KOPT-K1 (cell line): ENCODE results near the gene SPTB.

ENCODE experiments used
- H3K27ac ChIP-seq: fragments of 200-600 bp; sonication (generic); 2 replicates; pipeline ENCODE4 v1.5.1; 2016; ENCODE audit warnings: antibody characterized with exemption, mild to moderate bottlenecking, low read depth, low read length; ENCODE audit not compliant: poor library complexity, severe bottlenecking
- H3K36me3 ChIP-seq: fragments of 200-600 bp; sonication (generic); 2 replicates; pipeline ENCODE4 v1.5.1; 2017; ENCODE audit warnings: antibody characterized with exemption, mild to moderate bottlenecking, low read length, moderate library complexity; ENCODE audit not compliant: insufficient read depth
- H3K9me3 ChIP-seq: fragments of 200-600 bp; sonication (generic); 2 replicates; pipeline ENCODE4 v1.5.1; 2017; ENCODE audit warnings: antibody characterized with exemption, low read length, mild to moderate bottlenecking; ENCODE audit not compliant: insufficient read depth, poor library complexity, severe bottlenecking

The SPTB gene

GRCh38 chr14:64846319-64846718 is 33.4 kb downstream of the SPTB start:
- Histone ChIP-seq H3K27ac (no peak overlapping the region), H3K36me3 (no peaks in the 10 kb centered on the region), H3K9me3 (no peaks in the 10 kb centered on the region)

- no peaks in the 10 kb centered on the region for H3K36me3 ChIP-seq
- H3K27ac ChIP-seq = no peak overlapping the region
- no peaks in the 10 kb centered on the region for H3K9me3 ChIP-seq
These were observed 33.8 kb downstream of the SPTB start for GRCh38 chr14:64845878-64846277.

DNA sequence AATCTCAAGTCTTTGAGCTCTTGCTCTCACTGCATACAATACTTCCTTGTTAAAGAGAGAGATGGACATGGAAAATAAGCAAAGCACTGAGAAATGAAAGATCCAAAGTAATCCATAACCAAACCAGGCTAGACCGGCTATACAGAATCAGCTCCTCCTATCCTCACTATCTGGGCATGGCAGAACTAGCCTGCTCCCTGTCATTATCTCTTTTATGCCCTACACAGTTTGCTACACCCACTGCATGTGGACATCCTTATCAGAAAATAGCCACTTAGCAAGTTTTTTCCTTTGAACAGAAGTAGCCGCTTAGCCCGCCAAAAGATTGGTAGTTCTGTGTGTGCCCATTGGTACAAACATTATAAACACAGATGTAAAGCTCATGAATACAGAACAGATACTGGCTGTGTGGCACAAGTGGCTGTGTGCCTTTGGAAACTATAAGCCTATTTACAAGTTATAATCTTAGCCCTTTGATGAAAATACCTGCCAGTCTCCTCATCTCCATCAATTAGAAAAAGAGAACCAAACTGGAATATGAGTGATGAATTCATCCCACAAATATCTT is 34.7 kb downstream of the SPTB start:
- Histone ChIP-seq H3K36me3 (no peaks in the 10 kb centered on the region), H3K27ac (no peak overlapping the region), H3K9me3 (no peaks in the 10 kb centered on the region)

DNA sequence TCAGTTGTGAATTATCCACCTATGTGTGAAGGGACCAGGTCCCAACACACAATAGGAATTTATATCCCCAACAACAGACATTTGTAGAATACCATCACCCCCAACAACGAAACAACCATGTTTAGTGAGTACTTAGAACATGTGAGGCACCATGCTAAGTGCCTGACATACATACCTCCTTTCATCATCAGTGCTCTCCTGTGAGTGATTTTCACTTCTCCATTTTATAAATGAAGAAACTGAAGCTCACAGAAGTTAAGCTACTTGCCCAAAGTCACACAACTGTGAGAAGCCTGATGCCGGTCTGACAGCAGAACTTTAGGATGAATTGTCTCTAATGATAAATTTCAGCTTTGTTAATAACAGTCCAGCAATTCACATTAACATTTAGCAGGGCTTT is 35.4 kb downstream of the SPTB start:
- no peaks in the 10 kb centered on the region for H3K36me3 ChIP-seq
- no peaks in the 10 kb centered on the region for H3K9me3 ChIP-seq
- no peak overlapping the region for H3K27ac ChIP-seq

DNA sequence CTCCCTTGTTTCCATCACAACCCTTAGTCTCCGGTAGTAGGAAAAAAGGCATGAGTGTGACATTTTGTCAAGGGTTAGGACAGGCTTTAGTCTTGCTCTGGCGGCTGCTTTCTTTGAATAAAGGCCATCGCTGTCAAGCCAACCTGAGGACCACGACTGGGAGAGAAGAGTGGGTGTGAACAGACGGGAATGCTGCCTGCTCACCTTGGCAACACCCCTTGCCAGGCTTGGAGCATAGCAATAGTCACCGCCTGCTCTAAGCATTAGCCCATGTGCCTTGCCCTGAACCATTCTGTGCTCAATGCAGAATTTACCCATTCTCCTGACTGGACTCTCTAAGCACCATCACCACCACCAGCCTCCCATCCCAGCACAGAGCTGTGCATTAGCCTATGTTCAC is 36.2 kb downstream of the SPTB start:
- Histone ChIP-seq H3K27ac (no peak overlapping the region), H3K36me3 (no peaks in the 10 kb centered on the region), H3K9me3 (no peaks in the 10 kb centered on the region)

- no peaks in the 10 kb centered on the region for H3K36me3 ChIP-seq
- H3K27ac ChIP-seq = no peak overlapping the region
- no peaks in the 10 kb centered on the region for H3K9me3 ChIP-seq
These were observed 37.6 kb downstream of the SPTB start for GRCh38 chr14:64841772-64842750.

- H3K9me3 ChIP-seq = no peaks in the 10 kb centered on the region
- H3K27ac ChIP-seq = no peak overlapping the region
- no peaks in the 10 kb centered on the region for H3K36me3 ChIP-seq
These were observed 38.5 kb downstream of the SPTB start for GRCh38 chr14:64841121-64841651.

- Histone ChIP-seq H3K9me3 (no peaks in the 10 kb centered on the region), H3K27ac (no peak overlapping the region), H3K36me3 (no peaks in the 10 kb centered on the region)
These were observed 41.1 kb downstream of the SPTB start for GRCh38 chr14:64838656-64839055.

DNA sequence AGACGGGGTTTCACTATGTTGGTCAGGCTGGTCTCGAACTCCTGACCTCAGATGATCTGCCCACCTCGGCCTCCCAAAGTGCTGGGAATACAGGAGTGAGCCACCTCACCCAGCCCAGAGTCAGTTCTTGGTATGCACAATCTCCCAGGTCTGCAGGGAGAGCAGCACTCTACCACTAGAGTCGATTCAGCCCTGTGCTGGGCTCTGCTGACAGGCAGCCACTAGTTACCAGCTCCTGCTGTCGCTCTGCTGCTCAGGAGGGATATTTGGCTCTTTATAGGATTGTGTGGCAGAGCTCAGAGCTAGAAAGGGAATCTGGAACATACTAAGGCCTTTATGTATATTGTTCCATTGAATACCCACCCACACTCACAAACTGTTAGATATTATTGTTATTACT is 44.3 kb downstream of the SPTB start:
- H3K27ac ChIP-seq = no peak overlapping the region
- no peaks in the 10 kb centered on the region for H3K9me3 ChIP-seq
- H3K36me3 ChIP-seq = no peaks in the 10 kb centered on the region

DNA sequence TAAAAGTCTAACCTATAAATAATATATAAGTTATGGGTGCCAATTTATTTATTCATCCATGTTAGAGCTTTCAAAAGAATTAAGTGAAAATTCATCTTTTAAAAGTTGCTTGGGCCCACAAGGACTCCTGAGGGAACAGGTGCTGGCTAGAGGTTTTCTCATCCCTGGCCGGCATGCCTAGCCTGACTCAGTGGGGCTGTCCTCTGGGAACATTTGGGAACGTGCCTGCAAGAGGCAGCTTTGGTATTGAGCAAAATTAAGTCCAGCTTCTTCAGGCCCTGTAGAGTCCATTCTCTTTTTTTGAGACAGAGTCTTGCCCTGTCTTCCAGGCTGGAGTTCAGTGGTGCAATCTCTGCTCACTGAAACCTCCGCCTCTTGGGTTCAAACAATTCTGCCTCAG is 44.7 kb downstream of the SPTB start:
- Histone ChIP-seq H3K36me3 (no peaks in the 10 kb centered on the region), H3K27ac (no peak overlapping the region), H3K9me3 (no peaks in the 10 kb centered on the region)

GRCh38 chr14:64831419-64831818 is 48.3 kb downstream of the SPTB start:
- no peak overlapping the region for H3K27ac ChIP-seq
- no peaks in the 10 kb centered on the region for H3K36me3 ChIP-seq
- H3K9me3 ChIP-seq = no peaks in the 10 kb centered on the region

GRCh38 chr14:64830961-64831360 is 48.7 kb downstream of the SPTB start:
- no peaks in the 10 kb centered on the region for H3K36me3 ChIP-seq
- H3K27ac ChIP-seq = no peak overlapping the region
- no peaks in the 10 kb centered on the region for H3K9me3 ChIP-seq

DNA sequence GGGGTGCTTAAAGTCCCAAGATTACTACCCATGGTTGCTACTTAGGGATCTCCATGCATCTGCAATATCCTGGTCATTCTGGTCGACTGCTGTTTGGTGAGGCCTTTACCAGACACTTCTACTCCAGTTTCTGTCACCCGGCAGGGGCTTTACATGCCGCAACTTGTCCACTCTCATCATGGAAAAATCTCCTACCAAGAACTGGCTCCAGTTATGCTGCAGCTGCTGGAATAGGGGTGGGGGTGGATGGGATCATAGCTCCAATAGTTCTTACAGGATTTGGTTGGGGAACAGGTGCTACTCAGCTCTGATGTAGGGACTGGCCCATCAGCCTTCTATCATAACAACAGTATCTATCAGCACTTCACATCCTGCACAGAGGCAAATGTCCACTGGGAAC is 51.6 kb downstream of the SPTB start:
- no peak overlapping the region for H3K27ac ChIP-seq
- H3K9me3 ChIP-seq = no peaks in the 10 kb centered on the region
- no peaks in the 10 kb centered on the region for H3K36me3 ChIP-seq

- Histone ChIP-seq H3K36me3 (no peaks in the 10 kb centered on the region), H3K9me3 (no peaks in the 10 kb centered on the region), H3K27ac (no peak overlapping the region)
These were observed 52.9 kb downstream of the SPTB start for GRCh38 chr14:64826845-64827244.

DNA sequence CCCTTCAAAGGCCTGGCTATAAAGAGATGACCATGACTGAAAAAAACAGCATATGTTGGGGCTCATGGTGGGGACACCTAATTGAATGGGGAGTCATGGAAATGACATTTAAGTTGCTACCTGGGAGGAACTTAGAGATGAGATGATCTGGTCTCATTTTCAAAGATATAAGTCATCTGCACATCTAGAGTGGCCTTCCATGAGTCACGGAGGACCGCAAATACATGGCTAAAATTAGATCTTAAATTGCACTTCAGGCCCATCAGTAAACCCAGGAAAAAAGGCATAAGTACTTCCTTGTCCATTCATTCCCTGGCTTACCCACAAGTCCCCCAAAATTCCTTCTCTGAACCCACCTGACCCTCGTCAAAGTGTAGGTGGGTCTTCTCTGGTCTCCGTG is 53.4 kb downstream of the SPTB start:
- no peak overlapping the region for H3K27ac ChIP-seq
- H3K9me3 ChIP-seq = no peaks in the 10 kb centered on the region
- no peaks in the 10 kb centered on the region for H3K36me3 ChIP-seq

DNA sequence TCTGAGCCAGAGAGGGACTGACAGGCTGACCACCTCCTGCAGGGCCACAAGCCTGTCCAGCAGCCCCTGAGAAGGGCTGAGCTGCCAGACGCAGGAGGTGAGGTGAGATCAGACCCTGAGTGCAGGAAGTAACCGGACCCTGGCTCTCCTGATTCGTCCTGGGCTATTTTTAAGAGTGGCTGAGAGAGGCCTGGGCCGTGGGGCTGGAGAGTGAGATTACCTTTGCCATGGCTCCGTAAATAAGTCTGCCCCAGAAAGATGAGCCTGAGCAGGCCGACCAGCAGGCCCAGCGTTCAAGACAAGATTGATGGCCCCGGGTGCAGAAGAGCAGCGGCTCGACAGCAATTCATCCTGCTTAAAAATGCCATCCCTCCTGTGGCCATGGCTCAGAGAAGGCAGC is 54.2 kb downstream of the SPTB start:
- Histone ChIP-seq H3K9me3 (no peaks in the 10 kb centered on the region), H3K27ac (no peak overlapping the region), H3K36me3 (no peaks in the 10 kb centered on the region)
